ENCODE measurements around the gene AKR1B1.

DNA sequence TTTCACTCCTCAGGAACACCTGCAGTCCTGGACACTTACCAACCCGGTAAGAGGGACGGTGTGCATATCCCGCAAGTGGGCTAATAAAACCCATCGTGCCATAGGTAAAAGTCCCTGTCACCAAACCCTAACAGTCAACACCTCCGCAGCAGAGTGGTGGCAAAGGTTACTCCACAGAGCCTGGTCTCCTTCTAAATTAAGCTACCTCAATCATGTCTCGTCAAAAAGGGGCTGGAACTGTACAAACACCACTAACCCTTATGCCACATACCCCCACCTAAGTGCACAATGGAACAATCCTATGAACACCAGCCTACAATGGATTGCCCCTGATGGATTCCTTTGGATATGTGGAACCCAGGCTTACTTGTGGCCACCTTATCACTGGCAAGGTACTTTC is 9.6 kb upstream of the AKR1B1 start:
- TF ChIP-seq POLR2A (IDR thresholded peaks at IDR 0.05; ENCODE audit: low read length): no peak
- no peak for TF ChIP-seq GATA1 (IDR thresholded peaks at IDR 0.05; ENCODE audit: low read depth, low read length)

Data from erythroblast (primary cell).